ENCODE results near the gene SLC10A3.

GRCh38 chrX:154502989-154503388 is 12.6 kb upstream of the SLC10A3 start:
- TF ChIP-seq CTCF (IDR thresholded peaks at IDR 0.05; ENCODE audit: extremely low read depth in 1 of 2, insufficient read depth in 1 of 2, low read depth in 1 of 2, low read length in 2 of 2) = no peak
- no peak for TF ChIP-seq POLR2AphosphoS5 (IDR thresholded peaks at IDR 0.05; ENCODE audit: insufficient read depth, low read depth, low read length)
- no peak for TF ChIP-seq FOS (IDR thresholded peaks at IDR 0.05; ENCODE audit: borderline replicate concordance, insufficient read depth, low read length)
